NCI-H748 treated with DMSO at 0.1 percent for 48 hours (cell line): Measurements from ENCODE around the gene TAGLN.
A peak's percentile ranks its signal among the peaks of the same experiment; 100 is the strongest.

ENCODE experiments used
- DNase-seq: peaks from one replicate; lab custom pipeline; 2025; lab: John Stamatoyannopoulos, UW

TAGLN gene

DNA sequence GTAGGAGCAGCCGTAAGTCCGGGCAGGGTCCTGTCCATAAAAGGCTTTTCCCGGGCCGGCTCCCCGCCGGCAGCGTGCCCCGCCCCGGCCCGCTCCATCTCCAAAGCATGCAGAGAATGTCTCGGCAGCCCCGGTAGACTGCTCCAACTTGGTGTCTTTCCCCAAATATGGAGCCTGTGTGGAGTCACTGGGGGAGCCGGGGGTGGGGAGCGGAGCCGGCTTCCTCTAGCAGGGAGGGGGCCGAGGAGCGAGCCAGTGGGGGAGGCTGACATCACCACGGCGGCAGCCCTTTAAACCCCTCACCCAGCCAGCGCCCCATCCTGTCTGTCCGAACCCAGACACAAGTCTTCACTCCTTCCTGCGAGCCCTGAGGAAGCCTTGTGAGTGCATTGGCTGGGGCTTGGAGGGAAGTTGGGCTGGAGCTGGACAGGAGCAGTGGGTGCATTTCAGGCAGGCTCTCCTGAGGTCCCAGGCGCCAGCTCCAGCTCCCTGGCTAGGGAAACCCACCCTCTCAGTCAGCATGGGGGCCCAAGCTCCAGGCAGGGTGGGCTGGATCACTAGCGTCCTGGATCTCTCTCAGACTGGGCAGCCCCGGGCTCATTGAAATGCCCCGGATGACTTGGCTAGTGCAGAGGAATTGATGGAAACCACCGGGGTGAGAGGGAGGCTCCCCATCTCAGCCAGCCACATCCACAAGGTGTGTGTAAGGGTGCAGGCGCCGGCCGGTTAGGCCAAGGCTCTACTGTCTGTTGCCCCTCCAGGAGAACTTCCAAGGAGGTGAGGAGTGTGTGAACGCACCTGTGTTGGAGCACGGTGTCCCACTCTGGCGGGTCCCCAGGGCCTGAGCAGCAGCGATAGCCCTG lies at the start of gene TAGLN:
TSS of gene TAGLN (plus strand) at position 318 of the 863 bp plus-strand sequence. CDS start 3,644 bp downstream, outside the sequence.
- no peak for DNase-seq

DNA sequence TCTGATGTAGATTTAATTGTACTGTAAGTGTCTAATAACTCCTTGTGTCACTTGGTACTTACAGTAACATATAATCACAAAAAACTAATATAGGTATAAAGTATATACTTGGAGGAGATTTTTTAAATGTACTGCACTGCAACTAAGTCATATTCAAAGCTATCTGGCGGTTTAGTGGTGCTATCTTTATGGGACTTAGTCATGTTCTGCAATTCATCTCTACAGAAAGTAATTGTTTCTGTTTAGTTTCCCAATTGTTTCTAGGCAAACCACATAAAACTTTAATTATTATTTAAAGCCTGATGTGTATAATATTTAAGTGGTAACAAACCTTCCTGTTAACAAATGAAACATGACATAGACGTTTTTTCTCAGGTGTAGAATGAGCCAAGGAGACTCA lies 47.1 kb upstream of the TAGLN start:
- no peak for DNase-seq

DNA sequence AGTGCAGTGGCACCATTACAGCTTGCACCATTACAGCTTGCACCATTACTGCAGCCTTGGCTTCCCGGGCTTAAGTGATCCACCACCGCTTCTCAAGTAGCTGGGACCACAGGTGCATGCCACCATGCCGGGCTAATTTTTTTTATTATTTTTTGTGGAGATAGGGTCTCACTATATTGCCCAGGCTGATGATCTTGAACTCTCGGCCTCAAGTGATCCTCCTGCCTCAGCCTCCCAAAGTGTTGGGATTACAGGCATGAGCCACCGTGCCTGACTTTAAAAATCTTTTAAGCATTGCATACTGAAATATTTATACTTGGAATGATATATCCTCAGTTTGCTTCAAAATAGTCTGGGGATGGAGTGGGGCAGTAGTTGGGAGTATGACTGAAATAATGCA lies 44.7 kb upstream of the TAGLN start:
- DNase-seq: no peak

DNA sequence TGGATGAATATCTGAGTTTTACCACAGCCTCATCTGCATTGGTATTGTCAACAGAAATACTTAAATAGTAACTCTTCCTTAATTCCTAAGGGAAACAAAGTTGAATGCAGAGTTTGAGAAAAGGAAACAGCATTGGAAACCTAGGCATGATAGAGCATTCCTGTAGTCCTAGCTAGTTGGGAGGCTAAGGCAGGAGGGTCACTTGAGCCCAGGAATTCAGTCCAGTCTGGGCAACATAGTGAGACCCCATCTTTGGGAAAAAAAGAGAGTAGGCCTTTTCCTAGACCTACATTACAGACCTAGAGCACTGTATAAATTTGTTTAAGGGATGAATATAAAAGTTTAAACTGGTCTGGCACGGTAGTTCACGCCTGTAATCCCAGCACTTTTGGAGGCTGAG lies 41.7 kb upstream of the TAGLN start:
- DNase-seq: no peak

DNA sequence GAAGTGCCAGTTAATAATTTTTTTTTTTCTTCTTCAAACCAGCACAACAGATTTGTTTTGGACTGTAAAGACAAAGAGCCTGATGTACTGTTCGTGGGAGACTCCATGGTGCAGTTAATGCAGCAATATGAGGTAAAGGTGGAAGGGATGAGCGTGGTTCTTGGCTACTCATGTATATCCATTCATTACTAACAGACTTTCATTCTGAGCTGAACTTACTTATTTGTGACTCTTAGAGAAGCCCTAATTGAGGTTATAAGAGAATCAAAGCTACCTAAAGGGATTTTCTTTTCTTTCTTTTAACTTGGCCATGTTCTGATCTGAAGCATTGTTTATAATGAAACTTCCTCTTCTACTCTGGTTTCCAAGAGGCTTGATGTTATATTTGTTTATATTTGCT lies 39.3 kb upstream of the TAGLN start:
- DNase-seq: no peak

DNA sequence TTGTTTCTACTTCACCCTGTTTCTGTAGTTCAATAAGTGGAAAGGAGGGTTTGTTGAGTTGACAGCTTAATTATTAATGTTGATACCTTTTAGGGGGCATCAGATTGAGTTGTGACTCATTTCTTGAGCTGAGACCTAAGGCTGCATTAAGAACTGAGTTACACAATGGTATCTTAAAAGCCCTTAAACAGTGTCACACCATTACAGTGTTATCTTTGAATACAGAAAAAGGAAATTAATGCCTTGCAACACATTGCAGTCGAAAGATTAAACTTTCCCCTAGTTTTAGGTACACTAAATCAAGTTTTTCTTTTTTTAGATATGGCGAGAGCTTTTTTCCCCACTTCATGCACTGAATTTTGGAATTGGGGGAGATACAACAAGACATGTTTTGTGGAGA lies 38.3 kb upstream of the TAGLN start:
- no peak for DNase-seq

DNA sequence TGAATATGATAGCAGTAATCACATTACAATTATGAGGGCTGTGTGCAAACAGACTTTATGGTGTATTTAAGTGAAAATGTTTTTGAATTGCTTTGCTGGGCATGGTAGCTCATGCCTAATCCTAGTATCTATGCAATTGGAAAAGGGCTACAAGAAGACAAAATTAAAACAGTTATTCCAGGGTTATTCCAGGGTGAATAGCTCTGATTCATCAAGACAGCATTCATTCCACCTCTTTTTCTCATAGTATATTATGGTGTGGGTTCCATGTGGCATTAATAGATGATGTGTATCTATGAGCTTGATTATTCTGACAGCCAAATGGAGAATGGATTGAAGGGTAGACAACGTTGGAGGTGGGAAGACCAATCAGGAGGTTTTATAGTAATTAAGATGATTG lies 32.7 kb upstream of the TAGLN start:
- no peak for DNase-seq

DNA sequence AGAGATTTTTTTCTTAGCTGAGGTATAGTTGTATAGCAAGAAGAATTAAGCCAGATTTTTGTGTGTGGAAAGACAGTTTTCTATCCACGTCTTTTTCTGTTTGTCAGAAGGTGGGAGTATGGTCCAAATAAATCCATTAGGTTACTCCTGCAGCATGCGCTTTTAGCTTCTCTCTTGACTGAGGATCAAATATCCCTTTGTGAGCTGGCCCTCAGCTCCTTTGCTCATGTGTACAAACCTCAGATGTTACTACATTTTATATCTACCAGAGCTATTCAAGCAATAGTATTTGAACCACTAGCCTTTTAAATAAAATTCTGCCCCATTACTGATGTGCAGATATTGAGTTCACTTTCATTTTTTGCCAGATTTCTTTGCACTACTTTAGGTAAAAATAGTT lies 29.4 kb upstream of the TAGLN start:
- no peak for DNase-seq

DNA sequence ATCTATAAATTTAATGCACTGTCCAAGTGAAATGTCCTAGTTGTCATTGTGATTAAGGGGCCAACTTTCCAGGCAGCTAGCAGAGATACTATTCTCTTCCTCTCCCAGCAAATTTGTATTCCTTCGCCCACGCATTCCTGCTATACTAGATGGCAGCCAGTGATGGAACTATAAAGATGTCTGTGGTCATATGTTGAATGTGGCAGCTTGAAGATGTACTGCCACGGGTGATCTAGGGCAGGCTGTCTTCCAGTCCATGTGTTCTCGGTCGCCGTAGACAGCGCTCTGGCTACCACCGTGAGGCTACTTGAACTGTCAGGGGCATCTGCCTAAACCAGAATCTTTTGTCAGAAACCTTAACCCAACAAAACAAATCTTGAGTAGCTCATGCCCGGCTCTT lies 29.0 kb upstream of the TAGLN start:
- no peak for DNase-seq

DNA sequence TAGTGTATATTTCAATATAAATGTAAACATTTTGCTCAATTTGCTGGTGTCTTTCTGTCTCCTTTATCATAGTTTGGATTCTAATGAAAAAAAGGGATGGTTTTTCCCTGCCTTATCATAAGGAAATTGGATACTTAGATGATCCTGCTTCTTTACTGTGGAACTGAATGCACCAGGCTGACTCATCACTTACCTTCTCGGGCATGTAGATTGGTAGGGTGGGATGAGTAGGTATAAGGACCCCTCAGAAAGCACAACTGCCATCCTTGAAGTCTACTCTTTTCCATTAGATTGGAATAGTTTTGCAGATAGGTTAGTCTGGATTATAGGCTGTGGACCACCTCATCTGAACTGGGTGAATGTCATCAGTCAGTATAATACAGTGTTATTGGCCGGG lies 28.2 kb upstream of the TAGLN start:
- DNase-seq: no peak

DNA sequence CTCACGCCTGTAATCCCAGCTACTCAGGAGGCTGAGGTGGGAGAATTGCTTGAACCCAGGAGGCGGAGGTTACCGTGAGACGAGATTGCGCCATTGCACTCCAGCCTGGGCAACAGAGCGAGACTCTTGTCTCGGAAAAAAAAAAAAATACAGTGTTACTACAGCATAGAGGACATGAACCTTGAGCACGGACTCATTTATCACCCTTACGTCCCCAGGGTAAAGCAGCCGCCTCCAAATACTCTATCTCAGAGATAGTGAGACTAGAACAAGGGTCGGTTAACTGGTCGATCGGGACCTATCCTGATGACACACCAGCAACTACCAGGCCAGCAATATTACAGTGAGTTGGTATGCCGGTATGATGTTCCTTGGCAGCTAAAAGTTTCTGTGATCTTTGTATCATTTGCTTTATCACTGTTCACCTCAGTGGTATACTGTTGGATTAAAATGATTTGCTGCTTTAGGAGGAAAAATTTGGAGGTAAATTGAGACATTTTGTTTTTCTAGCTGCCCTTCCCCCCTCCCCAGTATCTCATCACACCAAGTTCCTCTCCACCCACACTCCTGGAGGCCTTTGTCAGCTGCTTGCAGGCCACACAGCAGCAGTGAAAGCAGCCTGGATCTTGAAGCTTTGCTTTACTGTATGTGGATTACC lies 27.6 kb upstream of the TAGLN start:
- DNase-seq: no peak

DNA sequence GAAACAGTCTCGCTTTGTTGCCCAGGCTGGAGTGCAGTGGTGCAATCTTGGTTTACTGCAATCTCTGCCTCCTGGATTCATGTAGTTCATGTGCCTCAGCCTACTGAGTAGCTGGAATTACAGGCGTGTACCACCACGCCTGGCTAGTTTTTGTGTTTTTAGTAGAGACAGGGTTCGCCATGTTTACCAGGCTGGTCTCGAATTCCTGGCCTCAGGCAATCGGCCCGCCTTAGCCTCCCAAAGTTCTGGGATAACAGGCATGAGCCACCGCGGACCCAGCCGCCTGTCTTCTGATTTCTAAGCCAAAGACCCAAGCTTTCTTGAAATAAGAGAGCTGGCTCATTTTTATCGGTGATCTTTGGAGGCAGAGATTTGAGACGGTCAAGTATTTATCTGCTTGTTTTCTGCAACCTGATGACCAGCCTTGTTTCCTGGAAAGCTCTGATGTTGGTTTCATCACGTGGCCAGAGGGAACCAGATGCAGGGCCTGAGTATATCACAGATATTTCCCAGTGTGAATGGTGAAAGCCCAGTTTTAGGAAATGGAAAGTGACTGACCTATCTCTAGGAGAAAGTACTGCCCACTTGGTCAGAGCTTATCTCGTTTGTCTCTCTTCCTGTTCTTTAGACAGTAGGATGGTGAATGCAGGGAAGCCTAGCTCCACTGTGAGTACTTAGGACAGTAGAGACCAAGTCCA lies 26.3 kb upstream of the TAGLN start:
- no peak for DNase-seq

DNA sequence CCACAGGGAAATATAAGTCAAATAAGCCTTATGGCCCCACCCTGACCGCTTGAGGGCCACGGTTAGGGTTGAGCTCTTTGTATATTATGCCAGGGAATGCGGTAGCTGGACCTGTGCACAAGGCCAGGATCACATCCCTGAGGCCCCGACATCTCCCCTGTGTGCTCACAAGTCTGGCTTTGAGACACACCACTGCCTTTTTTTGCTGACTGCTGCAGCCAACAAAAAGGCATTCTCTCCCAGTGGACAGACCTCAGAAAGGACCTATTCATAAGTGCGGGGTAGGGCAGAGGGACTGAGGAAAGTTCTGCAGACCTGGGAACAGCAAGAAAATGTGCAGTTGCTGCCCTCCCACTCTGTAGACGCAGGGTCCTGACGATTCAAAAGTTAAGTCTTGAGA lies 24.1 kb upstream of the TAGLN start:
- DNase-seq: no peak

DNA sequence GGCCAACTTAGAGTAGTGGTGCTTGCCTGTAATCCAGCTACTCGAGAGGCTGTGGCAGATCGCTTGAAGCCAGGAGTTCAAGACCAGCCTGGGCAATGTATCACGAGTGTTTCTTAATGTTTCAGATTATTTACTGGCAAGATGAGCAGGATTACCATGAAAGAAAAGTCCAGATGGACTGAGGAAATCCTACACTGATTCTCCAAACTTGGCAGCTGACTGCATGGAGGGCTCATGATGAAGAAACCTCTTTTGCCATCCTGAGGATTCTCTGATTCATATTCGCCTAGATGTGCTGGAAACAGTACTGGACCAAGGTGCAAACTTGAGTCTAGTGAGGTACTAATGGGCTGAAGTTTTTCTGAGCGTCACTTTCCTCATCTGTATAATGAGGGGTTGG lies 23.4 kb upstream of the TAGLN start:
- DNase-seq: no peak

DNA sequence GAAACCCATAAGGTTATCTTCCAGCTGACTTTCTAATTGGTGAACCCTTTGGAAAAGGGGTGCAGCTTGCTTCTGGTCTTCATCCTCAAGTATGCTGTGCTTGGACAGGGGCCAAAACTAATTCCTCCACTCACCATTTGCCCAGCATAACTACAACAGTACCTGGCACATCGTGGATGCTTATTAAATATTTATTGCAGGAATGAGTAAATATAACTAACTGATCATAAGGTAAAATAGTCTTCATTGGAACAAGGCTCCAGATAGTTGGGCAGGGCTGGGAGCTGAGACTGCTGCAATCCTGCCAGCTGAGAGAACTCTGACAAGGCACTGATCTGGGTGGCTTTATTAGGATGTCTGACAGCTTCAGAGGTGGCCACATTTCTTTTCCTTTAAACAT lies 23.0 kb upstream of the TAGLN start:
- no peak for DNase-seq

DNA sequence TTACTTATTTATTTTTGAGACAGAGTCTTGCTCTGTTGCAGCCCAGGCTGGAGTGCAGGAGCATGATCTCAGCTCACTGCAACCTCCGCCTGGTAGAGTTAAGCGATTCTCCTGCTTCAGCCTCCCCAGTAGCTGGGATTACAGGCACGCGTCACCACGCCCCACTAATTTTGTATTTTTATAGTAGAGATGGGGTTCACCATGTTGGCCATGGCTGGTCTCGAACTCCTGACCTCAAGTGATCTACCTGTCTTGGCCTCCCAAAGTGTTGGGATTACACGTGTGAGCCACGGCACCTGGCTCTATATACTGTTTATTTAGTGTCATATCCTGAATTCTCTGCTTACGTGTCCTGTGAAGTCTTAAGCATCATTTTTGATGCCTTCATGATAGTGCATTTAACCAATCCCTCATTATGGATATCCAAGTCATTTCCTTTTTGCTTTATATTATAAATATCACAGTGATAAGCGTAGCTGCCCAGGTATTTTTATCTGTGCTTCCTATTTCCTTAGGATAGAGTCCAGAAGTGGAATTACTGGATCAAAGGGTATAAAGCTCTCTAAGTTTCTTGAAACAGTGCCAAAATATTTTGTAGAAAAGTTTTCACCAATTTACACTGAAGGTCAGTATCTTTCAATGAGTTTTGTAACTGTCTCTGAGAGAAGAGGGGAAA lies 21.5 kb upstream of the TAGLN start:
- DNase-seq: no peak

DNA sequence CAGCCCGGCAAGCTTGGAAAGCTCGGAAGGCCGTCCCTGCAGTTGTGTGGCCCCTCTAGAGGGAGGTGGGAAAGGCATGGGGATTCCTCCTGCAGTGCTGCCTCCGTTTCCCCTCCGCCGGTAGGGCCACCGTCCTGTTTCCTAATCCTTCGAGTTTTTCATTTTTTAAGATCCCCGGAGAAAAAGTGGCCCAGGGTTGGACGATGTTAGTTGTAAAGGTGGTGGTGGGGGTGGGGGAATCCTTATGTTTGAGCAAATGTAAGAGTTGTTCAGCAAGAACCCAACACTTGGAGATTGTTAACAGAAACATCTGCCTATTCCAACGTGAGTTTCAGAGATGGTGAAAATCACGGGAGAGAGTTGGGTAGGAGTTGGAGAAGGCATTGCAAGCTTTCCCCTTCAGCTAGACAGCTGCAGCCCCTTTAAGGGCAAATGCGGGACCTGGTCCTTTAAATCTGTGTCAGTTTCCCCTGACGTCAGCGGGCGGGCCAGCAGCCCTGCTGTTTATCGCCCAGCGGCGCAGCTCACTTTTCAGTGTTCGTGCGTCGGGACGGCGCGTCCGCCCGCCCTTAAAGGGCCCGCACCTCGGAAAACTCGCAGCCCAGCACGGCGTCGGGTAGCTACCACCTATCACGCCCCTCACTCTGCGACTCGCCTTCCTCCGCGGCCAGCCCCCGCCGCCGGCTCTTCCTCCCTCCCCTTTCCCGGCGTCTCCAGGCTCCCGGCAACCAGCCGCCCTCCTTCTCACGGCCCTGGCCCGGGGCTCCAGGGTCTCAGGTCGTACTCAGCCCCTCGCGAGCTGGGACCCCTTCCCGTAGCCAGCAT lies 20.7 kb upstream of the TAGLN start, which contains the start of gene SIDT2:
TSS of gene SIDT2 (plus strand) at position 534 of the 825 bp plus-strand sequence. CDS start 521 bp downstream, outside the sequence.
- DNase-seq: peak; percentile 64

DNA sequence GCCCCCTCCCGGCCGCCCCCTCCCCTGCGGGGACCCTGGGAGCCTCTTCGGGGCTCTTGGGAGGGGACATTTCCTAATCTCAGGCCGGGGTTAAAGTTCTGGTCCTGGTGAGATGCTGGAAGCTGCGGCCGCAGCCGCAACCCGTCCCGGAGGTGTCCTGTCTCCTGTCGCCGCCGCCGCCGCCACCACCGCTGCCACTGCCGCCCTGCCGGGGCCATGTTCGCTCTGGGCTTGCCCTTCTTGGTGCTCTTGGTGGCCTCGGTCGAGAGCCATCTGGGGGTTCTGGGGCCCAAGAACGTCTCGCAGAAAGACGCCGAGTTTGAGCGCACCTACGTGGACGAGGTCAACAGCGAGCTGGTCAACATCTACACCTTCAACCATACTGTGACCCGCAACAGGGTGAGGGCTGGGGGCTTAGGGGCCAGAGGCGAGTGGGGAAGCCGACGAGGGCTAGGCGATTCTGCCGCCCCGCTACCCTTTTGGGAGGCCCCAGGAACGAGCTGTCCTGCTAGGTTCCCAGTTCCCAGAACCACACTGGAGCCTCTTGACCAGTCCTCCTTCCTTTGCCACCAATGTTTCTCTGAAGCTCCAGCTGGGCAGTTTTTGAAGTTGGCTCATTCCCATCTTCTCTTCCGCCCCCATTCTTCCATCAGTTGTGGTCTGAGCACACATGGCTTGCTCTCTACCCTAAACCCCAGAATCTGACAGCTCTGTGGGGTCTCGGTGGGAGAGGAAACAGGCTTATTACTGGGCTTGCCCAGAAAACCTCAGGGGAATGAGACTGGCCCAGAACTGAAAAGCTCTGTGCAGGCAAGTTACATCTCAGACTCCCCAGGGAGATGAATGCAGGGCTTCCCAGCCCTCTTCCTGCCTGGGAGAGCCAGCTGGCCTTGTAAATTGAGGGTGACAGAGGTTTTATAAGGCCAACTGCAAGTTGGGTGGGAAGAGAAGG lies 19.8 kb upstream of the TAGLN start:
- no peak for DNase-seq

DNA sequence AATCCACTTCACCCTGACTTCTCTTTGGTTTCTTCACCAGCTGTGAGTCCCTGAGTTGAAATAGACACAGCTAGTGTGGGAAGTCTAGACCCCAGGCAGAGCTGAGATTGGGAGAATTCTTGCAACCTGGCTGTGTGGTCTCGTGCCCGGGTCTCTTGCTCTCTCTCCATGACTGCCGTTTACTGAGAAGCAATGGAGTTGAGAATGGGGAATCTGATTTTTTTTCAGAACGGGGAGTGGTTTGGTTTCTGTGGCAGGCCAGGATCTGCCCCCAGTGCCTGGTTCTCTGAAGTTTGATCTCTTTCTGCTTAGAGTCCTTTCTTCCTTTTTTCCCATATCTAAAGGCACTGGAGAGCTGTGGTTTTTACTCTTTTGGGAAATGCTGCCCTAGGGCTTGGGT lies 19.1 kb upstream of the TAGLN start:
- no peak for DNase-seq
